HG03175 (cell line): ENCODE data around the gene SPRR3.

ENCODE experiments used
- ATAC-seq: cut with Tn5 transposase; IDR thresholded peaks from one replicate; pipeline ENCODE4 v1.9.1; 2021; ENCODE audit warnings: mild to moderate bottlenecking, moderate library complexity; ENCODE audit not compliant: unreplicated experiment

The SPRR3 gene

GRCh38 chr1:153040950-153041631 lies 39.5 kb downstream of the SPRR3 start, which contains the start of gene SPRR2D:
Gene SPRR2D, minus strand, starts transcription at chr1:153041120. Its CDS starts 774 bp downstream, at chr1:153040346.
- ATAC-seq, result no peak

- no peak for ATAC-seq
Measured at GRCh38 chr1:153049211-153049610, 47.7 kb downstream of the SPRR3 start.
